Testis (tissue), 2 donors: ENCODE data around the gene ANO7.

Experiments used
- CTCF ChIP-seq, 3 experiments: fragments of 450-650 bp in 2 of 3; fragments of 200-600 bp in 1 of 3; sonication (generic) in 1 of 3; IDR thresholded peaks; one replicate each; pipeline ENCODE4 v1.5.1; 2016 to 2019; ENCODE audit warnings: antibody characterized with exemption in 3 of 3, mild to moderate bottlenecking in 2 of 3, moderate library complexity in 1 of 3
- POLR2A ChIP-seq: fragments of 450-650 bp; IDR thresholded peaks from one replicate; pipeline ENCODE4 v1.6.1; 2017; ENCODE audit warnings: antibody characterized with exemption, mild to moderate bottlenecking, moderate library complexity

- TF ChIP-seq CTCF (IDR thresholded peaks at IDR 0.05) (no peak), POLR2A (no peak)
These were observed 26.7 kb upstream of the ANO7 start for GRCh38 chr2:241161646-241162281.
